Osteoblast (primary cell): Measurements from ENCODE around the gene INPP5A. TPM values are rescaled to one million over a fixed set of nuclear protein-coding genes. Genes with fewer than 3 reads are reported as not detected.
A peak's percentile ranks its signal among the peaks of the same experiment; 100 is the strongest.

Experiments used
- DNase-seq: peaks from one replicate; pipeline ENCODE4 v3.0.0; 2011; ENCODE audit warnings: low spot score, mixed read lengths; ENCODE audit not compliant: insufficient read length; ENCODE audit errors: missing footprints
- H2AFZ ChIP-seq: 2 replicates; pipeline ENCODE4 v1.6.0; 2011; ENCODE audit warnings: mild to moderate bottlenecking, low read length
- H3K27ac ChIP-seq: 2 replicates; pipeline ENCODE4 v1.5.1; 2011; ENCODE audit warnings: mild to moderate bottlenecking, low read depth, low read length, moderate library complexity
- H3K27me3 ChIP-seq: 2 replicates; pipeline ENCODE4 v1.6.0; 2012; ENCODE audit warnings: mild to moderate bottlenecking, control low read depth, inconsistent platforms, low read length, moderate library complexity; ENCODE audit not compliant: insufficient read depth
- H3K36me3 ChIP-seq: 2 replicates; pipeline ENCODE4 v1.5.1; 2011; ENCODE audit warnings: mild to moderate bottlenecking, low read length, control low read depth, moderate library complexity; ENCODE audit not compliant: insufficient read depth
- H3K4me1 ChIP-seq: 2 replicates; pipeline ENCODE4 v1.5.1; 2011; ENCODE audit warnings: mild to moderate bottlenecking, low read length, control low read depth, moderate library complexity; ENCODE audit not compliant: insufficient read depth
- H3K4me2 ChIP-seq: 2 replicates; pipeline ENCODE4 v1.6.0; 2011; ENCODE audit warnings: mild to moderate bottlenecking, low read length; ENCODE audit not compliant: insufficient read depth
- H3K4me3 ChIP-seq: fragments of 200-600 bp; sonication (generic); 3 replicates; pipeline ENCODE4 v1.5.1; 2012; ENCODE audit warnings: mild to moderate bottlenecking, low read length, inconsistent platforms; ENCODE audit not compliant: insufficient read depth
- H3K79me2 ChIP-seq: 2 replicates; pipeline ENCODE4 v1.6.0; 2012; ENCODE audit warnings: mild to moderate bottlenecking, low read length, control low read depth, inconsistent platforms; ENCODE audit not compliant: insufficient read depth
- H3K9me3 ChIP-seq: 2 replicates; pipeline ENCODE4 v1.5.1; 2011; ENCODE audit warnings: low read depth, low read length, control low read depth
- H4K20me1 ChIP-seq: 2 replicates; pipeline ENCODE4 v1.6.0; 2012; ENCODE audit warnings: mild to moderate bottlenecking, low read length, control low read depth; ENCODE audit not compliant: insufficient read depth
- CTCF ChIP-seq: IDR thresholded peaks from 2 replicates; pipeline ENCODE4 v1.5.1; 2011; ENCODE audit warnings: mild to moderate bottlenecking, low read depth, low read length, moderate library complexity; ENCODE audit errors: extremely low read depth
- total RNA-seq: library from RNA; depleted of rRNA; stranded (reverse); fragments of >200 nt; gene quantifications from 2 replicates; pipeline ENCODE4 v1.2.3, GENCODE V29; 2012

Gene INPP5A
- total RNA-seq, 1 donor = 22.8 TPM

DNA sequence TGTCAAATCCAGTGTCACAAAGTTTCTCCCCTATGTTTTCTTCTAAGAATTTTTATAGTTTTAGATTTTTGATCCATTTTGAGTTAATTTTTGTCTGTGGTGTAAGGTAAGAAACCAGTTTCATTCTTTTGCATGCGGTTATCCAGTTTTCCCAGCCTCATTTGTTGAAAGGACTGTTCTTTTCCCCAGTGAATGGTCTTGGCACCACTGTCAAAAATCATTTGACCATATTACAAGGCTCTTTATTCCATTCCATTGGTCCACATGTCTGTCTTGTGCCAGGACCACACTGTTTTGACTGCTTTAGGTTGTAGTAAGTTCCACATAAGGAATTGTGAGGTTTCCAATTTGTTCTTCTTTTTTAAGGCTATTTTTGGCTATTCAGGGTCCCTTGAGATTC, 64.0 kb downstream of the INPP5A start:
- no peaks in the 10 kb centered on the region for H3K9me3 ChIP-seq
- no peaks in the 10 kb centered on the region for H3K36me3 ChIP-seq
- H3K27ac ChIP-seq = no peak overlapping the region
- no peaks in the 10 kb centered on the region for H3K27me3 ChIP-seq
- no peak for DNase-seq
- H2AFZ ChIP-seq = no peak overlapping the region
- no peak overlapping the region for H3K4me3 ChIP-seq
- H3K4me2 ChIP-seq = no peak overlapping the region
- no peak for TF ChIP-seq CTCF
- H4K20me1 ChIP-seq = peaks cover 61% of the 10 kb centered on the region
- H3K79me2 ChIP-seq = peaks cover 47% of the 10 kb centered on the region
- peaks cover under 1% of the 10 kb centered on the region for H3K4me1 ChIP-seq

- peaks cover 46% of the 10 kb centered on the region for H3K79me2 ChIP-seq
- no peak overlapping the region for H3K4me2 ChIP-seq
- H3K4me3 ChIP-seq = no peak overlapping the region
- no peak overlapping the region for H2AFZ ChIP-seq
- H3K27me3 ChIP-seq = no peaks in the 10 kb centered on the region
- no peaks in the 10 kb centered on the region for H3K9me3 ChIP-seq
- peaks cover 3% of the 10 kb centered on the region for H3K4me1 ChIP-seq
- H3K36me3 ChIP-seq = no peaks in the 10 kb centered on the region
- TF ChIP-seq CTCF = no peak
- peak; percentile 71 for DNase-seq
- H3K27ac ChIP-seq = no peak overlapping the region
- peaks cover 60% of the 10 kb centered on the region for H4K20me1 ChIP-seq
Observed at GRCh38 chr10:132602614-132603013, 65.0 kb downstream of the INPP5A start.

DNA sequence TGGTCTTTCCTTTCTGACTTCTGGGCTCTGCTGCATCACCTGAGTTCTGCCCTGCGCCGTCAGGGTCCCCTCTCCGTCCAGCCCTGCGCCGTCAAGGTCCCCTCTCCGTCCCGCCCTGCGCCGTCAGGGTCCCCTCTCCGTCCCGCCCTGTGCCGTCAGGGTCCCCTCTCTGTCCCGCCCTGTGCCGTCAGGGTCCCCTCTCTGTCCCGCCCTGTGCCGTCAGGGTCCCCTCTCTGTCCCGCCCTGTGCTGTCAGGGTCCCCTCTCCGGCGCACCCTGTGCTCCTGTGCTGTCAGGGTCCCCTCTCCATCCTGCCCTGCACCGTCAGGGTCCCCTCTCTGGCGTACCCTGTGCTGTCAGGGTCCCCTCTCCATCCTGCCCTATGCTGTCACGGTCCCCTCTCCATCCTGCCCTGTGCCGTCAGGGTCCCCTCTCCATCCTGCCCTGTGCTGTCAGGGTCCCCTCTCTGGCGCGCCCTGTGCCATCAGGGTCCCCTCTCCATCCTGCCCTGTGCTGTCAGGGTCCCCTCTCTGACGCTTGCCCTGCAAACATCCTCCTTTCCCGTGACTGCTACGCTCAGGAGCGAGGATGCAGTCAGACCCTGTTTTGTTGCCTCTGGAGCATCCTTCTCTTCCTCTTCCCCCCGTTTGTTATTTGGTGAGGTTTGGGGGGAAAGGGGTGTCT, 66.4 kb downstream of the INPP5A start:
- peaks cover 3% of the 10 kb centered on the region for H3K4me1 ChIP-seq
- no peak overlapping the region for H3K4me2 ChIP-seq
- H3K27me3 ChIP-seq = no peaks in the 10 kb centered on the region
- no peak for TF ChIP-seq CTCF
- DNase-seq = peak; percentile 70
- no peaks in the 10 kb centered on the region for H3K9me3 ChIP-seq
- H4K20me1 ChIP-seq = peaks cover 54% of the 10 kb centered on the region
- no peak overlapping the region for H3K27ac ChIP-seq
- H3K36me3 ChIP-seq = no peaks in the 10 kb centered on the region
- H3K4me3 ChIP-seq = no peak overlapping the region
- H2AFZ ChIP-seq = no peak overlapping the region
- peaks cover 40% of the 10 kb centered on the region for H3K79me2 ChIP-seq

DNA sequence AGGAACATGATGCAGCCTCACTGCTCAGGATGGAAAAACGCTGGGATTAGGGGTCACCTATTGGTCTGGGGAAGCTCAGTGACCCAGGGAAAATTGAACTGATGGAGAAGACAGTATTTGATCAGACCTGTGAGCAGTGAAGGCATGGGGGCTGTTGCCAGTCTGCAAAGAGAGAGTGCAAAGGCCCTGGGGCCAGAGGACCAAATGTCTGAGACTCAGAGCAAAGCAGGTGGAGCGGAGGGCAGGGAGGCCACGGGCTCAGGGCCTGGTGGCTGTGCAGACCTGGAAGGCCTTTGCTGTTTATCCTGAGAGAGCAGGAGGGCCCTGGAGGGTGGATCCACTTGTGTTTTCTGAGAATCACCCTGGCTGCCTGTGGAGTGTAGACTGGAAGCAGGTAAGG, 67.1 kb downstream of the INPP5A start:
- H3K27me3 ChIP-seq = no peaks in the 10 kb centered on the region
- H3K4me1 ChIP-seq = peaks cover 3% of the 10 kb centered on the region
- peaks cover 39% of the 10 kb centered on the region for H3K79me2 ChIP-seq
- H3K4me2 ChIP-seq = no peak overlapping the region
- no peak overlapping the region for H3K27ac ChIP-seq
- TF ChIP-seq CTCF = no peak
- peaks cover 54% of the 10 kb centered on the region for H4K20me1 ChIP-seq
- peak; percentile 51 for DNase-seq
- no peak overlapping the region for H2AFZ ChIP-seq
- H3K36me3 ChIP-seq = no peaks in the 10 kb centered on the region
- no peak overlapping the region for H3K4me3 ChIP-seq
- no peaks in the 10 kb centered on the region for H3K9me3 ChIP-seq
